ENCODE results near the gene PURA. TPM values are rescaled to one million over a fixed set of nuclear protein-coding genes. Genes with fewer than 3 reads are reported as not detected.

The PURA gene
- total and polyA plus RNA-seq, 2 of the 4 experiments (the other 2 are of a cell fraction): 3.8 to 5.6 TPM

DNA sequence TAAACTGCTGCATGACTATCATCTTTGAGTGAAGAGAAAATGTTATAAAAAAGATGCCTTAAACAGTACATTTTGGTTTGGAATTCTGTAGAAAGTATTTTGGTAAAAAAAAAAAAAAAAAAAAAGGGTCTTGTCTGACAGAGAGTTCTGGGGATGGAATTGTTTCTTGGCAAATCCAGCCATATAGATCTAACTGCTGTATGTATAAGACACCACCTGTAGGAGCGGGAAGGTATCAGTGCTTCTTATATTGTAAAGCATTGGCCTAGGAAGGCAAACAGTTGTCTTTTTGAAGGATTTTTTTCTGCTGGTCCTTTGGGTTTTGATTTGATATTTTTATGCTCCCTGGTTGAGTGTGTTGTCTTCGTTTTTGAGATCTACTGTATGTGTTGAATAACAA lies 2.8 kb downstream of the PURA start:
- H4K91ac ChIP-seq (ENCODE audit: insufficient read depth, low read depth, low read length): no peak overlapping the region
- no peak overlapping the region for H3K14ac ChIP-seq (replicated peaks; ENCODE audit: low read depth, low read length)
- no TSS peak for BruUV-seq (replicated peaks)
- no peak overlapping the region for H3K4ac ChIP-seq (ENCODE audit: low read depth, low read length)
- H3K18ac ChIP-seq (ENCODE audit: low read depth, low read length): no peak overlapping the region
- ATAC-seq (ENCODE audit: low read depth) (no peak), DNase-seq (no peak)
- no peaks in the 10 kb centered on the region for H3K9me3 ChIP-seq (ENCODE audit: control insufficient read depth, insufficient read depth, low read length)
- no CpG with 5 or more reads among the region's 2 CpGs for WGBS, 2 experiments (ENCODE audit: extremely low coverage in 2 of 2, insufficient read length in 1 of 2)
- H3K79me1 ChIP-seq (ENCODE audit: low read depth in 1 of 2, low read length in 2 of 2): peaks cover 14 to 66% of the 10 kb centered on the region in 2 experiments
- dilution Hi-C loops (cut with HindIII; ENCODE audit: low sequenced_read_pairs, unreplicated experiment) (no loop called here), intact Hi-C loops (cut with micrococcal nuclease) (no loop called here), in situ Hi-C loops (cut with MboI; ENCODE audit: low sequenced_read_pairs) (loop anchor here (25.0 kb wide), 1 partner anchor 479 kb away; the partner anchor contains the start of gene CXXC5)
- H3K4me2 ChIP-seq (ENCODE audit: low read depth, low read length): peak overlapping the region; percentile 19; the same call in 1 of the 2 replicates
- ChIA-PET CTCF (interaction anchor here (0.6 to 5.1 kb wide), 2 partner anchors 28 to 267 kb away, joined by 5 to 31 read pairs; no protein-coding TSS in a partner anchor), POLR2A (ENCODE audit: unreplicated experiment) (no interaction called here)
- H2BK15ac ChIP-seq (ENCODE audit: low read depth, low read length): no peak overlapping the region
- H3K4me1 ChIP-seq (ENCODE audit: control insufficient read depth, insufficient read depth, low read length): peaks cover 8% of the 10 kb centered on the region
- no peak overlapping the region for H4K8ac ChIP-seq (ENCODE audit: low read depth in 2 of 2, low read length in 2 of 2)
- H2AFZ ChIP-seq (replicated peaks; ENCODE audit: low read length, poor library complexity): no peak overlapping the region
- H2BK5ac ChIP-seq (ENCODE audit: low read depth, low read length, poor library complexity, severe bottlenecking): no peak overlapping the region
- H4K20me1 ChIP-seq (ENCODE audit: insufficient read depth, low read length): peaks cover 42% of the 10 kb centered on the region
- H3K56ac ChIP-seq (ENCODE audit: extremely low read depth, insufficient read depth, low read length): no peak overlapping the region
- no peak overlapping the region for H2BK20ac ChIP-seq (ENCODE audit: low read depth, low read length)
- H2AK5ac ChIP-seq (ENCODE audit: low read depth, low read length): no peak overlapping the region
- TF ChIP-seq RAD21 (IDR thresholded peaks at IDR 0.05; ENCODE audit: low read length): no peak
- TF ChIP-seq CEBPB (IDR thresholded peaks at IDR 0.05; ENCODE audit: low read depth, low read length): no peak
- TF ChIP-seq CTCF (conservative IDR thresholded peaks at IDR 0.05; ENCODE audit: low read depth, low read length): no peak
- TF ChIP-seq MAFK (IDR thresholded peaks at IDR 0.05; ENCODE audit: low read depth, low read length): no peak
- no peak for TF ChIP-seq MAZ (IDR thresholded peaks at IDR 0.05; ENCODE audit: borderline replicate concordance, low read depth, low read length)
- no peak for TF ChIP-seq RCOR1 (IDR thresholded peaks at IDR 0.05; ENCODE audit: insufficient replicate concordance, low read length)
- no peak for TF ChIP-seq POLR2A (IDR thresholded peaks at IDR 0.05; ENCODE audit: low read depth, low read length)
- TF ChIP-seq CHD1 (IDR thresholded peaks at IDR 0.05; ENCODE audit: low read depth, low read length): no peak
- TF ChIP-seq, protein P1, sequence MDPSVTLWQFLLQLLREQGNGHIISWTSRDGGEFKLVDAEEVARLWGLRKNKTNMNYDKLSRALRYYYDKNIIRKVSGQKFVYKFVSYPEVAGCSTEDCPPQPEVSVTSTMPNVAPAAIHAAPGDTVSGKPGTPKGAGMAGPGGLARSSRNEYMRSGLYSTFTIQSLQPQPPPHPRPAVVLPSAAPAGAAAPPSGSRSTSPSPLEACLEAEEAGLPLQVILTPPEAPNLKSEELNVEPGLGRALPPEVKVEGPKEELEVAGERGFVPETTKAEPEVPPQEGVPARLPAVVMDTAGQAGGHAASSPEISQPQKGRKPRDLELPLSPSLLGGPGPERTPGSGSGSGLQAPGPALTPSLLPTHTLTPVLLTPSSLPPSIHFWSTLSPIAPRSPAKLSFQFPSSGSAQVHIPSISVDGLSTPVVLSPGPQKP (IDR thresholded peaks at IDR 0.05; ENCODE audit: borderline replicate concordance, low read depth, low read length): no peak
- no peak for TF ChIP-seq BHLHE40 (IDR thresholded peaks at IDR 0.05; ENCODE audit: low read depth, low read length)
- TF ChIP-seq SMC3 (IDR thresholded peaks at IDR 0.05; ENCODE audit: low read depth, low read length): no peak
- TF ChIP-seq, protein P2, sequence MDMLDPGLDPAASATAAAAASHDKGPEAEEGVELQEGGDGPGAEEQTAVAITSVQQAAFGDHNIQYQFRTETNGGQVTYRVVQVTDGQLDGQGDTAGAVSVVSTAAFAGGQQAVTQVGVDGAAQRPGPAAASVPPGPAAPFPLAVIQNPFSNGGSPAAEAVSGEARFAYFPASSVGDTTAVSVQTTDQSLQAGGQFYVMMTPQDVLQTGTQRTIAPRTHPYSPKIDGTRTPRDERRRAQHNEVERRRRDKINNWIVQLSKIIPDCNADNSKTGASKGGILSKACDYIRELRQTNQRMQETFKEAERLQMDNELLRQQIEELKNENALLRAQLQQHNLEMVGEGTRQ (IDR thresholded peaks at IDR 0.05; ENCODE audit: low read depth, low read length): no peak
- no peak for TF ChIP-seq RFX5 (IDR thresholded peaks at IDR 0.05; ENCODE audit: low read depth, low read length)
- TF ChIP-seq FOS (IDR thresholded peaks at IDR 0.05; ENCODE audit: low read depth, low read length): no peak
- H3K9ac ChIP-seq (ENCODE audit: low read depth, low read length): no peak overlapping the region
- peaks cover 2% of the 10 kb centered on the region; the same call in 1 of the 2 replicates for H3K36me3 ChIP-seq (ENCODE audit: control insufficient read depth, insufficient read depth, low read length)
- H3K9me1 ChIP-seq (ENCODE audit: insufficient read depth, low read length): 0 out of 2 replicates have a peak, but pooled peaks cover 6% of the 10 kb centered on the region
- no peak overlapping the region; the same call in 1 of the 2 replicates for H3K23ac ChIP-seq (ENCODE audit: low read depth, low read length)
- no peak overlapping the region for H3K27ac ChIP-seq (ENCODE audit: insufficient read depth, low read length)
- no peak overlapping the region for H2AK9ac ChIP-seq (replicated peaks; ENCODE audit: low read depth, low read length, poor library complexity)
- no peak overlapping the region for H3K4me3 ChIP-seq (ENCODE audit: insufficient read depth, low read depth, low read length)
- no peaks in the 10 kb centered on the region for H3K27me3 ChIP-seq (ENCODE audit: control insufficient read depth, insufficient read depth, low read length)
- no peak overlapping the region for H2BK120ac ChIP-seq (ENCODE audit: low read depth, low read length)
- no peak overlapping the region for H4K5ac ChIP-seq (ENCODE audit: low read depth, low read length)
